Neural progenitor cell (in vitro differentiated cells): ENCODE measurements around the gene RAPGEF4. TPM values are rescaled to one million over a fixed set of nuclear protein-coding genes. Genes with fewer than 3 reads are reported as not detected.

Experiments
- DNase-seq: peaks from one replicate; pipeline ENCODE4 v3.0.0-alpha.2; 2016; ENCODE audit warnings: low spot score
- H2AFZ ChIP-seq: fragments of 200-600 bp; sonication (generic); replicated peaks from 2 replicates; pipeline ENCODE4 v1.6.1; 2016; ENCODE audit warnings: antibody characterized with exemption
- H3F3A ChIP-seq: fragments of 200-600 bp; sonication (generic); 2 replicates; pipeline ENCODE4 v1.6.1; 2016; ENCODE audit warnings: antibody characterized with exemption, low read depth
- H3K27ac ChIP-seq: fragments of 200-600 bp; sonication (generic); 2 replicates; pipeline ENCODE4 v1.5.1; 2016; ENCODE audit warnings: mild to moderate bottlenecking
- H3K27me3 ChIP-seq: fragments of 200-600 bp; sonication (generic); 2 replicates; pipeline ENCODE4 v1.6.1; 2016; ENCODE audit warnings: mild to moderate bottlenecking, moderate library complexity
- H3K36me3 ChIP-seq: fragments of 200-600 bp; sonication (generic); 2 replicates; pipeline ENCODE4 v1.5.1; 2016
- H3K4me1 ChIP-seq: fragments of 200-600 bp; sonication (generic); 2 replicates; pipeline ENCODE4 v1.6.1; 2016; ENCODE audit warnings: mixed run types
- H3K4me2 ChIP-seq: fragments of 200-600 bp; sonication (generic); 2 replicates; pipeline ENCODE4 v1.6.1; 2016
- H3K4me3 ChIP-seq: fragments of 200-600 bp; sonication (generic); 2 replicates; pipeline ENCODE4 v1.5.1; 2016
- H3K79me2 ChIP-seq: fragments of 200-600 bp; sonication (generic); 2 replicates; pipeline ENCODE4 v1.6.1; 2016; ENCODE audit warnings: low read depth
- H3K9ac ChIP-seq: fragments of 200-600 bp; sonication (generic); 2 replicates; pipeline ENCODE4 v1.6.1; 2016
- H3K9me3 ChIP-seq: fragments of 200-600 bp; sonication (generic); 2 replicates; pipeline ENCODE4 v1.5.1; 2016; ENCODE audit warnings: low read depth
- H4K20me1 ChIP-seq: fragments of 200-600 bp; sonication (generic); 2 replicates; pipeline ENCODE4 v1.6.1; 2016; ENCODE audit warnings: low read depth
- H3K27ac Mint-ChIP-seq: 3 replicates; pipeline ENCODE4 v1.8.0; 2021; ENCODE audit warnings: mixed read lengths
- H3K27me3 Mint-ChIP-seq: 2 replicates; pipeline ENCODE4 v1.8.0; 2022; ENCODE audit warnings: low read depth, mild to moderate bottlenecking, inconsistent platforms, moderate library complexity, mixed read lengths; ENCODE audit not compliant: insufficient read depth
- H3K36me3 Mint-ChIP-seq: 3 replicates; pipeline ENCODE4 v1.8.0; 2021; ENCODE audit warnings: mixed read lengths
- H3K4me1 Mint-ChIP-seq: 3 replicates; pipeline ENCODE4 v1.8.0; 2021; ENCODE audit warnings: mixed read lengths
- H3K4me3 Mint-ChIP-seq: 3 replicates; pipeline ENCODE4 v1.8.0; 2021; ENCODE audit warnings: mild to moderate bottlenecking, moderate library complexity, mixed read lengths
- H3K9me3 Mint-ChIP-seq: 3 replicates; pipeline ENCODE4 v1.8.0; 2020; ENCODE audit warnings: mixed read lengths
- CTCF ChIP-seq: fragments of 200-600 bp; sonication (generic); IDR thresholded peaks from 2 replicates; pipeline ENCODE4 v1.5.1; 2017; ENCODE audit warnings: antibody characterized with exemption, mild to moderate bottlenecking
- EZH2 ChIP-seq: fragments of 200-600 bp; sonication (generic); IDR thresholded peaks from 2 replicates; pipeline ENCODE4 v1.6.1; 2017; ENCODE audit warnings: antibody characterized with exemption, mild to moderate bottlenecking, moderate library complexity
- EZH2phosphoT487 ChIP-seq: fragments of 200-600 bp; sonication (generic); IDR thresholded peaks from 2 replicates; pipeline ENCODE4 v1.6.1; 2017; ENCODE audit warnings: antibody characterized with exemption
- total RNA-seq: library from RNA; depleted of rRNA; stranded (reverse); fragments of >200 nt; gene quantifications from 2 replicates; pipeline ENCODE4 v1.2.3, GENCODE V29; 2015; ENCODE audit warnings: low replicate concordance

The RAPGEF4 gene
- total RNA-seq, 1 donor from 2014 or later = 1.8 TPM

- no peak overlapping the region for H3K9ac ChIP-seq
- peaks cover 25% of the 10 kb centered on the region for H3K4me1 Mint-ChIP-seq
- H3K36me3 Mint-ChIP-seq = peaks cover 5% of the 10 kb centered on the region
- peaks cover 3% of the 10 kb centered on the region for H3K27me3 Mint-ChIP-seq
- H3K36me3 ChIP-seq = no peaks in the 10 kb centered on the region
- TF ChIP-seq CTCF (no peak), EZH2 (no peak), EZH2phosphoT487 (no peak)
- no peak overlapping the region for H3K4me2 ChIP-seq
- no peak overlapping the region for H3K27ac Mint-ChIP-seq
- H3K27ac ChIP-seq = no peak overlapping the region
- H3K4me3 ChIP-seq = no peak overlapping the region
- no peaks in the 10 kb centered on the region for H4K20me1 ChIP-seq
- no peaks in the 10 kb centered on the region for H3K4me1 ChIP-seq
- H3K79me2 ChIP-seq = no peaks in the 10 kb centered on the region
- H3K4me3 Mint-ChIP-seq = no peak overlapping the region
- peaks cover 6% of the 10 kb centered on the region for H3K9me3 Mint-ChIP-seq
- no peak overlapping the region for H2AFZ ChIP-seq
- no peaks in the 10 kb centered on the region for H3F3A ChIP-seq
- no peaks in the 10 kb centered on the region for H3K27me3 ChIP-seq
- DNase-seq = no peak
- H3K9me3 ChIP-seq = no peaks in the 10 kb centered on the region
Measured at GRCh38 chr2:172722481-172722880, 13.2 kb upstream of the RAPGEF4 start.

DNA sequence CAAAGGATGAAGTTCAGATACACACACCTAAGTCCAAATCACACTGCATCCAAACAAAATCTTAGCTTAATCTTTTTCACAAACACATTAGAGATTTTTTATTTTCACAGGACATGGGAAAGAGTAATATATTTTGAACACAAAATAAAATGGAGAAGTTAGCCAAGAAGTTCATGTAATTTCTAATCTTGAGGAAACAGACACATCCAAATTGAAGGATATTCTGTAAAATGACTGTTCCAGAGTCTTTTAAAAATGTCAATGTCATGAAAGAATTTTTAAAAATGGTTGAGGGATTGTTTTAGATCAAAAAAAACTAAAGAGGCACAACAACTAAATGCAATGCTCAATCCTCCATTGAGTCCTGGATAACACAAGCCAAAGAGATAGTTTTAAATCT lies 12.4 kb upstream of the RAPGEF4 start:
- Mint-ChIP-seq H3K9me3 (peaks cover 6% of the 10 kb centered on the region), H3K4me1 (peaks cover 26% of the 10 kb centered on the region), H3K36me3 (peaks cover 5% of the 10 kb centered on the region), H3K27me3 (peaks cover 3% of the 10 kb centered on the region), H3K27ac (no peak overlapping the region), H3K4me3 (no peak overlapping the region)
- Histone ChIP-seq H3K4me2 (no peak overlapping the region), H3K4me3 (no peak overlapping the region), H4K20me1 (no peaks in the 10 kb centered on the region), H3K4me1 (no peaks in the 10 kb centered on the region), H3K27me3 (no peaks in the 10 kb centered on the region), H3K9me3 (no peaks in the 10 kb centered on the region), H3K36me3 (no peaks in the 10 kb centered on the region), H3K9ac (no peak overlapping the region), H3K79me2 (no peaks in the 10 kb centered on the region), H2AFZ (no peak overlapping the region), H3K27ac (no peak overlapping the region), H3F3A (no peaks in the 10 kb centered on the region)
- no peak for DNase-seq
- no peak for TF ChIP-seq EZH2phosphoT487
- no peak for TF ChIP-seq CTCF
- TF ChIP-seq EZH2 = no peak

DNA sequence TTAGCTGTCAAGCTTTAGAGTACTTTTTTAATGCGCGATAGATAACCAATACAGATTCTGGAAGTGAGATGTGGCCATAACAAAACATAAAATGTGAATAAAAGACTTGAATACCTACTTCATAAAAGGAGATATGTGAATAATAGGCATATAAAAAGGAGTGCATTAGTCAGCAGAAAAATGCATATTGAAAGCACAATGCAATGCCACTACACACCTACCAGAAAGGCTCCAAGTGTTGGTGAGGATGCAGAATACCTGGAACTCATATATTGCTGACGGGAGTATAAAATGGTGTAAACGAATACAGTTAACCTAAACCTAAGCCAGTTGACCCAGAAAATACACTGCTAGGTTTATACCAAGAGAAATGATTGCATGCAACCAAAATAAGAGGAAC lies 10.9 kb upstream of the RAPGEF4 start:
- no peaks in the 10 kb centered on the region for H3K9me3 ChIP-seq
- H3K4me2 ChIP-seq = no peak overlapping the region
- TF ChIP-seq CTCF (no peak), EZH2 (no peak), EZH2phosphoT487 (no peak)
- H3K4me1 ChIP-seq = no peaks in the 10 kb centered on the region
- Mint-ChIP-seq H3K4me3 (no peak overlapping the region), H3K9me3 (peaks cover 6% of the 10 kb centered on the region), H3K27ac (no peak overlapping the region), H3K27me3 (peaks cover 3% of the 10 kb centered on the region), H3K4me1 (peaks cover 26% of the 10 kb centered on the region), H3K36me3 (peaks cover 5% of the 10 kb centered on the region)
- H3F3A ChIP-seq = no peaks in the 10 kb centered on the region
- H3K27me3 ChIP-seq = no peaks in the 10 kb centered on the region
- no peaks in the 10 kb centered on the region for H3K36me3 ChIP-seq
- no peaks in the 10 kb centered on the region for H3K79me2 ChIP-seq
- no peaks in the 10 kb centered on the region for H4K20me1 ChIP-seq
- H3K4me3 ChIP-seq = no peak overlapping the region
- H2AFZ ChIP-seq = no peak overlapping the region
- H3K9ac ChIP-seq = no peak overlapping the region
- no peak overlapping the region for H3K27ac ChIP-seq
- DNase-seq = no peak
